ENCODE measurements around the gene PHLDB2.

GRCh38 chr3:111932946-111933345 is 73.9 kb downstream of the PHLDB2 start:
- TF ChIP-seq CTCF (IDR thresholded peaks at IDR 0.05) (no peak), POLR2A (IDR thresholded peaks at IDR 0.05) (no peak)
